Esophagus muscularis mucosa (tissue), 3 donors: ENCODE results near the gene OTX1.

ENCODE experiments used
- EP300 ChIP-seq: sonication (generic); formaldehyde crosslinking; IDR thresholded peaks from one replicate; pipeline ENCODE4 v1.6.1; 2017; ENCODE audit warnings: antibody characterized with exemption
- TF ChIP-seq, protein P1 (sequence below), 3 experiments: fragments of 200-600 bp in 2 of 3; fragments of 450-650 bp in 1 of 3; sonication (generic) in 2 of 3; IDR thresholded peaks; one replicate each; pipeline ENCODE4 v1.5.1; 2017 to 2019; ENCODE audit warnings: antibody characterized with exemption in 3 of 3, mild to moderate bottlenecking in 2 of 3, moderate library complexity in 1 of 3

DNA sequence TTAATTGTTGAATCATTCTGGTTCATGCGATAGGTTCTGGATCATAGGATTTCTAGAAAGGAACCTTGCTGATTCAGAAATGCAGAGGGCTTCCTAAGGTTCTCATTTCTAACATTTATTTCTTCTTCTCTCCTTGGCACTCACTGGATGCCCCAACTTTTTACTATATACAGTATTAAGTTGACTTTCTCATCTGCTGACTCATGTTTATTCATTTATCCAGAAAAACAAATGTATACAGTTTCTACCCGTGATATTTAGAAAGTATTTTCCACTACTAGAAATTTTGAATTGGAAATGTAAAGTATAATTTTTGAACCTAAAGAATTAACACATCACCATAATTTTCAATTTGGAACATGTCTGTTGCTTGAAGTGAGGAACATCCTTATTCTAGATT lies 32.2 kb upstream of the OTX1 start:
- TF ChIP-seq EP300, result no peak
- TF ChIP-seq, protein P1, sequence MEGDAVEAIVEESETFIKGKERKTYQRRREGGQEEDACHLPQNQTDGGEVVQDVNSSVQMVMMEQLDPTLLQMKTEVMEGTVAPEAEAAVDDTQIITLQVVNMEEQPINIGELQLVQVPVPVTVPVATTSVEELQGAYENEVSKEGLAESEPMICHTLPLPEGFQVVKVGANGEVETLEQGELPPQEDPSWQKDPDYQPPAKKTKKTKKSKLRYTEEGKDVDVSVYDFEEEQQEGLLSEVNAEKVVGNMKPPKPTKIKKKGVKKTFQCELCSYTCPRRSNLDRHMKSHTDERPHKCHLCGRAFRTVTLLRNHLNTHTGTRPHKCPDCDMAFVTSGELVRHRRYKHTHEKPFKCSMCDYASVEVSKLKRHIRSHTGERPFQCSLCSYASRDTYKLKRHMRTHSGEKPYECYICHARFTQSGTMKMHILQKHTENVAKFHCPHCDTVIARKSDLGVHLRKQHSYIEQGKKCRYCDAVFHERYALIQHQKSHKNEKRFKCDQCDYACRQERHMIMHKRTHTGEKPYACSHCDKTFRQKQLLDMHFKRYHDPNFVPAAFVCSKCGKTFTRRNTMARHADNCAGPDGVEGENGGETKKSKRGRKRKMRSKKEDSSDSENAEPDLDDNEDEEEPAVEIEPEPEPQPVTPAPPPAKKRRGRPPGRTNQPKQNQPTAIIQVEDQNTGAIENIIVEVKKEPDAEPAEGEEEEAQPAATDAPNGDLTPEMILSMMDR (IDR thresholded peaks at IDR 0.05), result no peak
